IPS-15b (cell line): ENCODE results near the gene IGIP.
A peak's percentile ranks its signal among the peaks of the same experiment; 100 is the strongest.

Experiments used
- H3K27me3 ChIP-seq: one replicate; pipeline ENCODE4 v1.6.1; 2013; ENCODE audit warnings: low read length; ENCODE audit not compliant: control insufficient read depth, insufficient read depth
- H3K36me3 ChIP-seq: one replicate; pipeline ENCODE4 v1.6.1; 2013; ENCODE audit warnings: low read length; ENCODE audit not compliant: control insufficient read depth, insufficient read depth
- H3K4me1 ChIP-seq: one replicate; pipeline ENCODE4 v1.6.1; 2013; ENCODE audit warnings: mild to moderate bottlenecking, low read length; ENCODE audit not compliant: control insufficient read depth, insufficient read depth
- H3K4me3 ChIP-seq: one replicate; pipeline ENCODE4 v1.5.1; 2013; ENCODE audit warnings: low read depth, low read length
- H3K9ac ChIP-seq: one replicate; pipeline ENCODE4 v1.6.1; 2013; ENCODE audit warnings: low read depth, mild to moderate bottlenecking, low read length
- H3K9me3 ChIP-seq: one replicate; pipeline ENCODE4 v1.6.1; 2013; ENCODE audit warnings: mild to moderate bottlenecking, low read length; ENCODE audit not compliant: control insufficient read depth, insufficient read depth

Gene IGIP

GRCh38 chr5:140175367-140176030 is 49.8 kb downstream of the IGIP start:
- H3K27me3 ChIP-seq, result peaks cover 3% of the 10 kb centered on the region
- H3K36me3 ChIP-seq, result no peaks in the 10 kb centered on the region
- H3K4me1 ChIP-seq, result peaks cover 4% of the 10 kb centered on the region
- H3K9ac ChIP-seq, result peak overlapping the region; percentile 71
- peak overlapping the region; percentile 83 for H3K4me3 ChIP-seq
- no peaks in the 10 kb centered on the region for H3K9me3 ChIP-seq

DNA sequence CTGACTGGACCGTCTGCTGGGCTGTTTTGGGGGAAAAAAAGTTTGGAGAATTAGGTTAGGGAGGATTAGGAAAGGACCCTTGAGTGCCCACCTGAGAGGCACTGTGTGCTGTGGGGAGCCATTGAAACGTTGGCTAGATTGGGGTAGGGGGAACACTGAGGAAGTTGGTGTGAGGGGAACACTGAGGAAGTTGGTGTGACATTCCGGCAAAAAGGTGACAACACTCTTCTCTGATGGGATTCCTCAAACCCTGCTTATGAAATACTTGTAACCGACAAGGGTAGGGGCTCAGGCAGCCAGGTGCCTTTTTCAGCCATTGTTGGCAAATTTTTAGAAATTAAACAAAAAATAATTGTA is 50.3 kb downstream of the IGIP start:
- Histone ChIP-seq H3K9ac (peak overlapping the region; percentile 71), H3K9me3 (no peaks in the 10 kb centered on the region), H3K27me3 (peaks cover 3% of the 10 kb centered on the region), H3K36me3 (no peaks in the 10 kb centered on the region), H3K4me1 (peaks cover 4% of the 10 kb centered on the region), H3K4me3 (peak overlapping the region; percentile 83)

- H3K9me3 ChIP-seq, result no peaks in the 10 kb centered on the region
- H3K27me3 ChIP-seq, result peaks cover 3% of the 10 kb centered on the region
- peaks cover 11% of the 10 kb centered on the region for H3K4me1 ChIP-seq
These were observed 52.3 kb downstream of the IGIP start for GRCh38 chr5:140178086-140178410.

GRCh38 chr5:140178482-140179116 is 52.9 kb downstream of the IGIP start:
- H3K4me3 ChIP-seq, result no peak overlapping the region
- no peaks in the 10 kb centered on the region for H3K27me3 ChIP-seq
- peaks cover 12% of the 10 kb centered on the region for H3K4me1 ChIP-seq
- no peaks in the 10 kb centered on the region for H3K9me3 ChIP-seq
- no peak overlapping the region for H3K9ac ChIP-seq
- H3K36me3 ChIP-seq, result no peaks in the 10 kb centered on the region

More at GRCh38 chr5:140178086-140178410, 52.3 kb downstream of the IGIP start:
- no peak overlapping the region for H3K9ac ChIP-seq
- H3K4me3 ChIP-seq, result no peak overlapping the region
- H3K36me3 ChIP-seq, result no peaks in the 10 kb centered on the region
